Endodermal cell (in vitro differentiated cells): ENCODE results near the gene XXYLT1. TPM values are rescaled to one million over a fixed set of nuclear protein-coding genes. Genes with fewer than 3 reads are reported as not detected.

Experiments
- DNase-seq: peaks from one replicate; pipeline ENCODE4 v3.0.0-alpha.2; 2017
- H3K27ac ChIP-seq: 2 replicates; pipeline ENCODE4 v1.5.1; 2013; ENCODE audit warnings: mild to moderate bottlenecking, low read depth, low read length, moderate library complexity
- H3K27me3 ChIP-seq: 2 replicates; pipeline ENCODE4 v1.6.1; 2013; ENCODE audit warnings: mild to moderate bottlenecking, low read length, moderate library complexity; ENCODE audit not compliant: insufficient read depth, control insufficient read depth, poor library complexity, severe bottlenecking
- H3K36me3 ChIP-seq: 2 replicates; pipeline ENCODE4 v1.7.0; 2013; ENCODE audit warnings: mild to moderate bottlenecking, low read length, moderate library complexity; ENCODE audit not compliant: control insufficient read depth, insufficient read depth
- H3K4me1 ChIP-seq: one replicate; pipeline ENCODE4 v1.7.0; 2013; ENCODE audit warnings: low read length; ENCODE audit not compliant: control insufficient read depth, insufficient read depth
- H3K4me3 ChIP-seq: 2 replicates; pipeline ENCODE4 v1.5.1; 2013; ENCODE audit warnings: mild to moderate bottlenecking, low read length, moderate library complexity
- H3K9ac ChIP-seq: 2 replicates; pipeline ENCODE4 v1.6.1; 2013; ENCODE audit warnings: mild to moderate bottlenecking, low read length, moderate library complexity; ENCODE audit not compliant: poor library complexity, severe bottlenecking; ENCODE audit errors: extremely low read depth
- H3K9me3 ChIP-seq: 2 replicates; pipeline ENCODE4 v1.6.1; 2013; ENCODE audit warnings: mild to moderate bottlenecking, low read length, moderate library complexity; ENCODE audit not compliant: control insufficient read depth
- H3K27ac Mint-ChIP-seq: 2 replicates; pipeline ENCODE4 v1.8.0; 2020; ENCODE audit warnings: mixed read lengths
- H3K27me3 Mint-ChIP-seq: 2 replicates; pipeline ENCODE4 v1.8.0; 2021; ENCODE audit warnings: mild to moderate bottlenecking, mixed read lengths; ENCODE audit not compliant: insufficient read depth
- H3K36me3 Mint-ChIP-seq: 2 replicates; pipeline ENCODE4 v1.8.0; 2020; ENCODE audit warnings: low read depth, mixed read lengths
- H3K4me1 Mint-ChIP-seq: 2 replicates; pipeline ENCODE4 v1.8.0; 2020; ENCODE audit warnings: mixed read lengths
- H3K4me3 Mint-ChIP-seq: 2 replicates; pipeline ENCODE4 v1.8.0; 2020; ENCODE audit warnings: mild to moderate bottlenecking, moderate library complexity, mixed read lengths
- H3K9me3 Mint-ChIP-seq: 2 replicates; pipeline ENCODE4 v1.8.0; 2020; ENCODE audit warnings: mild to moderate bottlenecking, mixed read lengths
- CTCF ChIP-seq: fragments of 200-600 bp; sonication (generic); conservative IDR thresholded peaks from 2 replicates; pipeline ENCODE4 v1.5.0; 2021; ENCODE audit warnings: antibody characterized with exemption, mild to moderate bottlenecking
- WGBS, 2 experiments: methylation state at CpG; one replicate each; pipeline versions ENCODE4 v1.1.5 to v1.1.7; 2013; ENCODE audit warnings: missing lambda C conversion rate in 2 of 2, mixed read lengths in 1 of 2; ENCODE audit not compliant: insufficient coverage in 1 of 2, insufficient read length in 1 of 2; 5-methylcytosine and 5-hydroxymethylcytosine counted together
- total RNA-seq, 2 donors: library from RNA; stranded (reverse); fragmentation: NEBNext Ultra II Directional in 1 of 2; extraction: Animal tissue kit (Norgen Biotek cat#: 25700) in 1 of 2; gene quantifications; 2 replicates in 1 of 2; 3 replicates in 1 of 2; pipeline ENCODE4 v1.2.1, GENCODE V29; 2021

The XXYLT1 gene
- total RNA-seq, 2 donors from 2014 or later, result 35.5 to 38.3 TPM

- Histone ChIP-seq H3K4me3 (no peak overlapping the region), H3K36me3 (peaks cover 21% of the 10 kb centered on the region), H3K9ac (no peak overlapping the region), H3K27ac (no peak overlapping the region), H3K27me3 (no peaks in the 10 kb centered on the region), H3K9me3 (peaks cover 10% of the 10 kb centered on the region), H3K4me1 (peaks cover 4% of the 10 kb centered on the region)
- H3K36me3 Mint-ChIP-seq, result peaks cover 32% of the 10 kb centered on the region
- H3K4me3 Mint-ChIP-seq, result no peak overlapping the region
- no peaks in the 10 kb centered on the region for H3K27me3 Mint-ChIP-seq
- no peak for DNase-seq
- H3K9me3 Mint-ChIP-seq, result peaks cover 9% of the 10 kb centered on the region
- H3K4me1 Mint-ChIP-seq, result peaks cover 10% of the 10 kb centered on the region
- 100% methylated on average over 1 of the region's 1 CpG; no CpG with 5 or more reads in 1 of the 2 experiments for WGBS, 2 experiments
- TF ChIP-seq CTCF, result no peak
- H3K27ac Mint-ChIP-seq, result no peak overlapping the region
These were observed 130.5 kb downstream of the XXYLT1 start for GRCh38 chr3:195140410-195140809.

GRCh38 chr3:195139876-195140240 lies 131.1 kb downstream of the XXYLT1 start:
- H3K36me3 Mint-ChIP-seq, result peaks cover 29% of the 10 kb centered on the region
- Histone ChIP-seq H3K9ac (no peak overlapping the region), H3K36me3 (peaks cover 21% of the 10 kb centered on the region), H3K4me1 (peaks cover 4% of the 10 kb centered on the region), H3K4me3 (no peak overlapping the region), H3K9me3 (peaks cover 10% of the 10 kb centered on the region), H3K27me3 (no peaks in the 10 kb centered on the region), H3K27ac (no peak overlapping the region)
- peaks cover 9% of the 10 kb centered on the region for H3K9me3 Mint-ChIP-seq
- no peak for TF ChIP-seq CTCF
- H3K27me3 Mint-ChIP-seq, result no peaks in the 10 kb centered on the region
- H3K4me3 Mint-ChIP-seq, result no peak overlapping the region
- DNase-seq, result no peak
- WGBS, 2 experiments, result 93% methylated on average over 4 of the region's 4 CpGs
- peaks cover 10% of the 10 kb centered on the region for H3K4me1 Mint-ChIP-seq
- no peak overlapping the region for H3K27ac Mint-ChIP-seq

GRCh38 chr3:195139091-195139875 lies 131.7 kb downstream of the XXYLT1 start:
- Histone ChIP-seq H3K27ac (no peak overlapping the region), H3K9ac (no peak overlapping the region), H3K4me3 (no peak overlapping the region), H3K4me1 (peaks cover 4% of the 10 kb centered on the region), H3K9me3 (peaks cover 10% of the 10 kb centered on the region), H3K27me3 (no peaks in the 10 kb centered on the region), H3K36me3 (peaks cover 21% of the 10 kb centered on the region)
- peaks cover 9% of the 10 kb centered on the region for H3K9me3 Mint-ChIP-seq
- H3K4me1 Mint-ChIP-seq, result peaks cover 10% of the 10 kb centered on the region
- H3K36me3 Mint-ChIP-seq, result peaks cover 28% of the 10 kb centered on the region
- H3K27ac Mint-ChIP-seq, result no peak overlapping the region
- H3K4me3 Mint-ChIP-seq, result no peak overlapping the region
- no peak for TF ChIP-seq CTCF
- DNase-seq, result no peak
- H3K27me3 Mint-ChIP-seq, result no peaks in the 10 kb centered on the region
- 92 to 95% methylated on average over 11 to 13 of the region's 13 CpGs for WGBS, 2 experiments
